NT2/D1 (cell line): Measurements from ENCODE around the gene MAP3K2.

Experiments used
- DNase-seq: peaks from one replicate; pipeline ENCODE4 v3.0.0-alpha.2; 2011; ENCODE audit warnings: low read depth, low spot score
- H3K27me3 ChIP-seq: 2 replicates; pipeline ENCODE4 v1.6.0; 2011; ENCODE audit warnings: mild to moderate bottlenecking; ENCODE audit not compliant: insufficient read length, insufficient read depth
- H3K36me3 ChIP-seq: 2 replicates; pipeline ENCODE4 v1.6.1; 2011; ENCODE audit warnings: mild to moderate bottlenecking, low read length, mixed read lengths; ENCODE audit not compliant: insufficient read depth, insufficient read length
- H3K4me1 ChIP-seq: 2 replicates; pipeline ENCODE4 v1.5.1; 2011; ENCODE audit not compliant: insufficient read depth, insufficient read length
- H3K4me3 ChIP-seq: 2 replicates; pipeline ENCODE4 v1.5.1; 2011; ENCODE audit warnings: low read depth; ENCODE audit not compliant: insufficient read length
- H3K9ac ChIP-seq: 2 replicates; pipeline ENCODE4 v1.6.0; 2011; ENCODE audit warnings: low read depth; ENCODE audit not compliant: insufficient read length
- H3K9me3 ChIP-seq: 2 replicates; pipeline ENCODE4 v1.5.1; 2011; ENCODE audit warnings: mild to moderate bottlenecking, low read length; ENCODE audit not compliant: insufficient read depth
- SUZ12 ChIP-seq: IDR thresholded peaks from 2 replicates; pipeline ENCODE4 v1.6.1; 2011; ENCODE audit not compliant: insufficient read length, insufficient read depth; ENCODE audit errors: extremely low read depth
- YY1 ChIP-seq: IDR thresholded peaks from 2 replicates; pipeline ENCODE4 v1.6.1; 2011; ENCODE audit not compliant: insufficient read length, insufficient read depth
- ZNF274 ChIP-seq: IDR thresholded peaks from 2 replicates; pipeline ENCODE4 v1.6.1; 2011; ENCODE audit warnings: mild to moderate bottlenecking, low read depth, low read length

MAP3K2 gene, protein sequence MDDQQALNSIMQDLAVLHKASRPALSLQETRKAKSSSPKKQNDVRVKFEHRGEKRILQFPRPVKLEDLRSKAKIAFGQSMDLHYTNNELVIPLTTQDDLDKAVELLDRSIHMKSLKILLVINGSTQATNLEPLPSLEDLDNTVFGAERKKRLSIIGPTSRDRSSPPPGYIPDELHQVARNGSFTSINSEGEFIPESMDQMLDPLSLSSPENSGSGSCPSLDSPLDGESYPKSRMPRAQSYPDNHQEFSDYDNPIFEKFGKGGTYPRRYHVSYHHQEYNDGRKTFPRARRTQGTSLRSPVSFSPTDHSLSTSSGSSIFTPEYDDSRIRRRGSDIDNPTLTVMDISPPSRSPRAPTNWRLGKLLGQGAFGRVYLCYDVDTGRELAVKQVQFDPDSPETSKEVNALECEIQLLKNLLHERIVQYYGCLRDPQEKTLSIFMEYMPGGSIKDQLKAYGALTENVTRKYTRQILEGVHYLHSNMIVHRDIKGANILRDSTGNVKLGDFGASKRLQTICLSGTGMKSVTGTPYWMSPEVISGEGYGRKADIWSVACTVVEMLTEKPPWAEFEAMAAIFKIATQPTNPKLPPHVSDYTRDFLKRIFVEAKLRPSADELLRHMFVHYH

DNA sequence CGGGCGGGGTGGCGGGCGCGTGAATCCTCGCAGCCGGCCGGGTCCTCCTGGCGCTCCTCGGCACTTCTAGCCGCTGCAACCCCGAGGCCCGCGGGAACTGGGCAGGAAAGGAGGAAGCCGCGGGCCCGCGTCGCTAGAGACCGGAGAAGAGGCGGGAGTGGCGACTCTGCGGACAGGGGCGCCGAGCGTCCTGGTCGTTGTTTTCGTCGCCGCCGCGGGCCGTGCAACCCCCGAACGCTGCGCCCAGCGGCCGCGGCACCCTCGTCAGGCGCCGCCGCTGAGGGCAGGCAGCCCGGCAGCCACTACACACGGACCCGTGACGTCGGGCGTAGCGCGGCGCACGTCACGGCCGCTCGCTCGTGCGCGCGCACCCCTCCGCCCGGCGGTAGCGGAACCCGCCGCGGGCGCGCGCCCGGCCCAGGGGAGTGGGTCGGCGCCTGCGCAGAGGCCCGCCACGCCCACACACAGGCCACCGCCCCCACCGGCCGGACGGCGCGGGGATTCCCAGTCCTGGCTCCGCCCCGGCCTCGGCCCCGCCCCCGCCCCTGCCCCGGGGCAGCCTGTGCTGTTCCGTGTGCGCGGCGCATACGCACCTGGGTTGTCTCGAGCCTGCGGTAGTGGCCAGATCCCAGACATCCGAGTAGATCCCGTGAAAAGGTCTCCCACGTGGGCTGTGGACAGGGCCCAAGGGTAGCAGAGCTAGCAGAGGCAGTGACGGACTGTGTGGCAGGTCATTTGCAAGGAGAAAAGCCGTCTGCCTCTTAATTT lies at the start of gene MAP3K2:
Gene MAP3K2, minus strand, starts transcription at position 321 of the 768 bp plus-strand sequence. CDS start 44,846 bp downstream, outside the sequence.
- H3K4me1 ChIP-seq = no peaks in the 10 kb centered on the region
- H3K36me3 ChIP-seq = peaks cover 2% of the 10 kb centered on the region
- no peaks in the 10 kb centered on the region for H3K27me3 ChIP-seq
- TF ChIP-seq YY1 (no peak), ZNF274 (no peak), SUZ12 (no peak)
- H3K4me3 ChIP-seq = peak within 1 kb of the TSS; percentile 87
- peak within 1 kb of the TSS; percentile 94 for H3K9ac ChIP-seq
- no peaks in the 10 kb centered on the region for H3K9me3 ChIP-seq
- DNase-seq = peak; percentile 82

GRCh38 chr2:127437056-127437455 lies 49.3 kb upstream of the MAP3K2 start:
- H3K9ac ChIP-seq = no peak overlapping the region
- peaks cover 10% of the 10 kb centered on the region for H3K4me1 ChIP-seq
- no peaks in the 10 kb centered on the region for H3K27me3 ChIP-seq
- TF ChIP-seq SUZ12 (no peak), ZNF274 (no peak), YY1 (no peak)
- H3K4me3 ChIP-seq = no peak overlapping the region
- H3K9me3 ChIP-seq = peaks cover 15% of the 10 kb centered on the region
- no peaks in the 10 kb centered on the region for H3K36me3 ChIP-seq
- no peak for DNase-seq

GRCh38 chr2:127434515-127434914 lies 46.7 kb upstream of the MAP3K2 start:
- no peak overlapping the region for H3K4me3 ChIP-seq
- TF ChIP-seq SUZ12 (no peak), YY1 (no peak), ZNF274 (no peak)

DNA sequence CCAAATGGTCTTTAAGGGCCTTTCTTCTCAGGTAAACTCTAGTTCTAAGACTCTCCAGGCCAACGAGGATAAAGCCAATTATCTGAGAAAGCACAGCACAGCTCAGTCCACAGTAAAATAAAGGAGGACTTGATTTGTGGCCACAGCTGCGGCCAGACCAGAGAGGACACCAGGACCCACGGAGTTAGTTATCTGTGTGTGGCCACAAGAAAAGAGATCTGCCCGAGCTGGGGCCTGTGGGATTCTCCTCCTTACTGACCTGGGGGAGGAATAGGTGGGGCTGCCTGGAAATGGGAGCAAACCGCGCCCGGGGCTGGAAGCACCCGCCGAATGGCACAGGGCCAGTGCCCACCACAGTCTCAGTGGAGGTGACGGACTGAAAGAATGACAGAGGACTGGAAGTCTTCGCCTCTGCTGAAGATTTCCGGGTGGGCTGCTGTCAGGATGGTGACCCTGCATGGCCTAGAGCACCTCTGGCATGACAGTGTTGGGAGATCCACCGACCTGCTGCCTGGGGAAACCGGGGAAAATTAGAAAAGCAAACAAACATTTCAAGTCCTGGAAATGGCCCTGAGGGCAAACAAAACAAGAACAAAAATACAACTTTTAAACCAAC lies 43.7 kb upstream of the MAP3K2 start:
- Histone ChIP-seq H3K4me1 (no peaks in the 10 kb centered on the region), H3K9ac (no peak overlapping the region), H3K9me3 (no peaks in the 10 kb centered on the region), H3K4me3 (no peak overlapping the region), H3K36me3 (no peaks in the 10 kb centered on the region), H3K27me3 (no peaks in the 10 kb centered on the region)
- TF ChIP-seq ZNF274 = no peak
- TF ChIP-seq YY1 = no peak
- no peak for TF ChIP-seq SUZ12
- no peak for DNase-seq

More at GRCh38 chr2:127434515-127434914, 46.7 kb upstream of the MAP3K2 start:
- peaks cover 3% of the 10 kb centered on the region; the same call in 1 of the 2 replicates for H3K9me3 ChIP-seq
- no peak overlapping the region for H3K9ac ChIP-seq
- peaks cover 10% of the 10 kb centered on the region for H3K4me1 ChIP-seq
- no peaks in the 10 kb centered on the region for H3K27me3 ChIP-seq
- no peaks in the 10 kb centered on the region for H3K36me3 ChIP-seq
- DNase-seq = no peak

- Histone ChIP-seq H3K36me3 (no peaks in the 10 kb centered on the region), H3K4me3 (no peak overlapping the region), H3K9ac (no peak overlapping the region), H3K9me3 (no peaks in the 10 kb centered on the region), H3K4me1 (peaks cover 2% of the 10 kb centered on the region), H3K27me3 (no peaks in the 10 kb centered on the region)
- TF ChIP-seq SUZ12 (no peak), ZNF274 (no peak), YY1 (no peak)
- no peak for DNase-seq
These were observed 42.2 kb upstream of the MAP3K2 start for GRCh38 chr2:127429844-127430425.

DNA sequence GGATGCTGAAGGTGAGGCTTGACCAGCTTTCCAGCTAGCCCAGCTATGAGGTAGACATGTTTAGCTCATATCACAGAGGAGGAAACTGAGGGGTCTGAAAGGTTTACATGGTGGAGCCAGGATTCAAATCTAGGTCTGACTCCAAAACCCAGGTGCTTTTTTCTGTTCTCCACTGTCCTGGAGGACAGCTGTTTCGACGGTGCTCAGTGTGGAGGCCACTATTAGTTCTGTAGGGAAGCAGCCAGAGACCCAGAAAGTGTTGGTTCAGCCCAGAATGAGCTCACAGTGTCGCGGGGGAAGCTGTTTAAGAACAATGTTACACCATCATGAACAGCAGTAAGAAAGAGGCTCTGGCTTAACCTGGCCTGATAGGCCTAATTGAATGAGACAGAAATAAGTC lies 41.5 kb upstream of the MAP3K2 start:
- H3K4me3 ChIP-seq = no peak overlapping the region
- DNase-seq = no peak
- H3K9ac ChIP-seq = no peak overlapping the region
- no peaks in the 10 kb centered on the region for H3K9me3 ChIP-seq
- no peak for TF ChIP-seq ZNF274
- no peak for TF ChIP-seq SUZ12
- TF ChIP-seq YY1 = no peak
- no peaks in the 10 kb centered on the region for H3K36me3 ChIP-seq
- no peaks in the 10 kb centered on the region for H3K27me3 ChIP-seq
- H3K4me1 ChIP-seq = peaks cover 2% of the 10 kb centered on the region

GRCh38 chr2:127428815-127429109 lies 41.0 kb upstream of the MAP3K2 start:
- no peak for DNase-seq
- peaks cover 4% of the 10 kb centered on the region for H3K27me3 ChIP-seq
- no peak overlapping the region for H3K4me3 ChIP-seq
- no peak overlapping the region for H3K9ac ChIP-seq
- H3K36me3 ChIP-seq = no peaks in the 10 kb centered on the region
- TF ChIP-seq ZNF274 (no peak), SUZ12 (no peak), YY1 (no peak)
- H3K4me1 ChIP-seq = peaks cover 2% of the 10 kb centered on the region
- no peaks in the 10 kb centered on the region for H3K9me3 ChIP-seq
